GM23248 (cell line): ENCODE measurements around the gene DMKN.

ENCODE experiments used
- EZH2 ChIP-seq: fragments of 200-600 bp; sonication (generic); IDR thresholded peaks from 2 replicates; pipeline ENCODE4 v1.6.1; 2018; ENCODE audit warnings: antibody characterized with exemption, mild to moderate bottlenecking; ENCODE audit not compliant: insufficient read depth, poor library complexity, severe bottlenecking
- EZH2phosphoT487 ChIP-seq: fragments of 200-600 bp; sonication (generic); IDR thresholded peaks from 2 replicates; pipeline ENCODE4 v1.6.1; 2018; ENCODE audit warnings: antibody characterized with exemption, moderate library complexity, mild to moderate bottlenecking, low read depth; ENCODE audit not compliant: insufficient read depth

- TF ChIP-seq EZH2 (no peak), EZH2phosphoT487 (no peak)
Measured at GRCh38 chr19:35562336-35562735, 48.9 kb upstream of the DMKN start.
